Lower lobe of right lung (tissue), 2 donors: ENCODE results near the gene TADA2B. TPM values are rescaled to one million over a fixed set of nuclear protein-coding genes. Genes with fewer than 3 reads are reported as not detected.
A peak's percentile ranks its signal among the peaks of the same experiment; 100 is the strongest.

Experiments used
- ATAC-seq, 2 donors: fragments of 200-7000 bp; cut with Tn5 transposase; one replicate each; pipeline ENCODE4 v1.9.1; 2020 to 2022; ENCODE audit warnings: mild to moderate bottlenecking in 2 of 2, moderate library complexity in 2 of 2
- DNase-seq: peaks from one replicate; pipeline ENCODE4 v3.0.0-alpha.2; 2020
- H3K27ac ChIP-seq: fragments of 200-600 bp; one replicate; pipeline ENCODE4 v1.8.0; 2022
- H3K27me3 ChIP-seq: fragments of 200-600 bp; one replicate; pipeline ENCODE4 v1.8.0; 2022; ENCODE audit warnings: low read depth
- H3K36me3 ChIP-seq: fragments of 200-600 bp; one replicate; pipeline ENCODE4 v1.8.0; 2022; ENCODE audit warnings: mild to moderate bottlenecking
- H3K4me1 ChIP-seq: fragments of 200-600 bp; one replicate; pipeline ENCODE4 v1.8.0; 2022
- H3K4me3 ChIP-seq: fragments of 200-600 bp; one replicate; pipeline ENCODE4 v1.8.0; 2022; ENCODE audit warnings: mild to moderate bottlenecking
- H3K9me3 ChIP-seq: fragments of 200-600 bp; one replicate; pipeline ENCODE4 v1.8.0; 2022
- intact Hi-C: fragments of 100-400 bp; cut with DNase I; formaldehyde crosslinking; loops from one replicate; pipeline ENCODE4 v1.11.0; 2022
- total RNA-seq: library from RNA; stranded (reverse); fragmentation: NEBNext Ultra II Directional; extraction: Animal tissue kit (Norgen Biotek cat#: 25700); gene quantifications from one replicate; pipeline ENCODE4 v1.2.1, GENCODE V29; 2021
- TF ChIP-seq, protein P1 (sequence below): fragments of 200-600 bp; IDR thresholded peaks from one replicate; pipeline ENCODE4 v1.8.0; 2022; ENCODE audit warnings: antibody characterized with exemption, mild to moderate bottlenecking
- donor health status: DM: no; HTN: yes; CAD: no; lungs with severe emphysema.

Gene TADA2B
- total RNA-seq, 1 donor from 2014 or later, result 20.2 TPM

DNA sequence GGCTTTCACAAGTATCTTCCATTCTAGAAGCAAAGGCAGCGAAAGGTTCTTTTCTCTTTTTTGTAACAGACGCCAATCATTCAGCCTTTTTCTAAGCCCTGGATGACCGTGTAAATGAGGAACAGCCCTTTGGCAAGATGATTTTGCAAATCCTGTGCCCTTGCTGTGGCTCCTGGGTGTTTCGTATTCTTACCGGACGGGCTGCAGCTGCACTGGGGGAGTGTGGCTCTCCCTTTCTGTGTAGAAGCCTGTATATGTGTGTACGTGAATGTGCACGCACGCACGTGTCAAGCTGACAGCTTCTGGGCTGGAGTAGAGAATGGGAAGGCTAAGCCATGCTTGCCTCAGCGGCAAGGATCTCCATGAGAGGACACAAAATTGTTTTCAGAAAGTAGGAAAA lies 16.5 kb downstream of the TADA2B start:
- Histone ChIP-seq H3K27ac (no peak overlapping the region), H3K4me3 (no peak overlapping the region), H3K9me3 (no peaks in the 10 kb centered on the region), H3K36me3 (peaks cover 86% of the 10 kb centered on the region), H3K4me1 (peaks cover 9% of the 10 kb centered on the region), H3K27me3 (no peaks in the 10 kb centered on the region)
- DNase-seq, result no peak
- intact Hi-C loops, result no loop called here
- TF ChIP-seq, protein P1, sequence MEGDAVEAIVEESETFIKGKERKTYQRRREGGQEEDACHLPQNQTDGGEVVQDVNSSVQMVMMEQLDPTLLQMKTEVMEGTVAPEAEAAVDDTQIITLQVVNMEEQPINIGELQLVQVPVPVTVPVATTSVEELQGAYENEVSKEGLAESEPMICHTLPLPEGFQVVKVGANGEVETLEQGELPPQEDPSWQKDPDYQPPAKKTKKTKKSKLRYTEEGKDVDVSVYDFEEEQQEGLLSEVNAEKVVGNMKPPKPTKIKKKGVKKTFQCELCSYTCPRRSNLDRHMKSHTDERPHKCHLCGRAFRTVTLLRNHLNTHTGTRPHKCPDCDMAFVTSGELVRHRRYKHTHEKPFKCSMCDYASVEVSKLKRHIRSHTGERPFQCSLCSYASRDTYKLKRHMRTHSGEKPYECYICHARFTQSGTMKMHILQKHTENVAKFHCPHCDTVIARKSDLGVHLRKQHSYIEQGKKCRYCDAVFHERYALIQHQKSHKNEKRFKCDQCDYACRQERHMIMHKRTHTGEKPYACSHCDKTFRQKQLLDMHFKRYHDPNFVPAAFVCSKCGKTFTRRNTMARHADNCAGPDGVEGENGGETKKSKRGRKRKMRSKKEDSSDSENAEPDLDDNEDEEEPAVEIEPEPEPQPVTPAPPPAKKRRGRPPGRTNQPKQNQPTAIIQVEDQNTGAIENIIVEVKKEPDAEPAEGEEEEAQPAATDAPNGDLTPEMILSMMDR, result no peak
- peak in 1 of 2 donors; percentile 60 for ATAC-seq

DNA sequence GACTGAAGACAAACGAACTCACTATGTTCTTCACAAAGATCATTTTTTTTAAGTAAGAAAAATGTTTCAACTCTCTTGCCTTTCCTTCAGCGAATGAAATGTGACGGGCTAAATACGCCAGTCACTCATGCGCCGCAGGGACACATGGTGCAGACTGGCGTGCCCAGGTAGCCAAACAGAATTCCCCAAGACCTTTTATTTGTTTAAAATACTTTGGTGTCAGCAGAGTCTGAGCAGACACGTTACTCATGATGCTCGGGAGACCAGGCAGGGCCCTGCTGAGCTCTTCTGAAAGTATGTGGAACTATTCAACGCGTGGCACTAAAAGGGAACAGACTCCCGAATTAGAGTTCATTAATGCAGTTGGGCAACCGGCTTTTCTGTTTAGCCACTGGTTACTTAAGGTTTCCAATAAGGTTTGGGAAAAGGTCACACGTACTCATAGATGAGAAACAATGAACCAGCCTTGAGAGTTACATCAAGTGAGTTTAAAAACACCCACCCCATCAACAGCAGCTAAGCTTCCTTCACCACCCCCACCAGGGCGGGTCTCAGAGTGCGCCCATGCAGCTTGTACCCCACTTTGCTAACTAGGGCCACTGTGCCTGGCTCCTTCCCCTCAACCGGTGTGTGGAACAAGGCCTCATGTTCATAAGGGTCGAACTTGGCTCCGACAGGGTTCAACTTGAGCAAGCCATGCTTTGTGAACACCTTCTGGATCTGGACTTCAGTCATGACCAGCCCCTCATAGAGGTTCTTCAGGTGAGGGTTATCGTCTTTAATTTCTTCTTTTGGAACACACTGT lies 17.4 kb downstream of the TADA2B start:
- TF ChIP-seq, protein P1, result no peak
- DNase-seq, result no peak
- no peak overlapping the region for H3K27ac ChIP-seq
- intact Hi-C loops, result no loop called here
- H3K9me3 ChIP-seq, result no peaks in the 10 kb centered on the region
- no peak overlapping the region for H3K4me3 ChIP-seq
- no peaks in the 10 kb centered on the region for H3K27me3 ChIP-seq
- ATAC-seq, result peak in 1 of 2 donors; percentile 18
- peaks cover 2% of the 10 kb centered on the region for H3K4me1 ChIP-seq
- H3K36me3 ChIP-seq, result peaks cover 84% of the 10 kb centered on the region

DNA sequence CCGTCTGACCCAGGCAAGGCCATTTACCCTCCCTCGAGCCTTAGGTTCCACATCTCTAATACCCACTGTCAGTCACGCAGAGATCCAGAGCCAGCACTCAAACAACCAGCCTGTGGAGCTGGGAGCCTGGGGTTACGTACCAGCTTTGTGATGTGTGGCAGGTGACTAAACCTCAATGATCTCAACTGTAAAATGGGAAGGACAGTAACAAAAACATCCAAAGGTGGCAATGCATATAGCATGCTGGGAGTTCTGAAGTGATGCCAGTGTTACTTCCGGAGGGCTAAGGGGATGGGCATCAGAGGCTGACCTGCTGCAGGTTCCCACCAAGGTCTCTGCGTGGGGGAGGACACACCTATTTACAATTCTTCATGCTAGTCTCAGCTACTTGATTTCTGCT lies 18.6 kb downstream of the TADA2B start:
- intact Hi-C loops, result no loop called here

DNA sequence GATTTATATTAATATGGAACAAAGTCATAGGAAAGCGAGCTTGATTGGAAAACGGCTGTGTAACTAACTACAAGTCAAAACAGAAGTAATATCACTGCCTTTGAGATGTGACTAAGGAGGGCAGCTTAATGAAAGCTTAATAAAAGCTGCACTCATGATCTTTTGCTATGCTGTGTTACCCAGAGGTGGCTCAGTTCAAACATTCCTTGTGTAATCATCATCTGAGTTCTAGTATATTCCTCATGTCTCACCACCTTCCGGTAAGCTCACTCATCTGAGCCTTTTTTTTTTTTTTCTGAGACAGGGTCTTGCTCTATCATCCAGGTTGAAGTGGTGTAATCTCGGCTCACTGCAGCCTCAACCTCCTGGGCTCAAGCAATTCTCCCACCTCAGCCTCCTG lies 19.6 kb downstream of the TADA2B start:
- no peak for ATAC-seq
- no peaks in the 10 kb centered on the region for H3K9me3 ChIP-seq
- TF ChIP-seq, protein P1, result no peak
- H3K27ac ChIP-seq, result no peak overlapping the region
- peaks cover 69% of the 10 kb centered on the region for H3K36me3 ChIP-seq
- peaks cover 20% of the 10 kb centered on the region for H3K4me1 ChIP-seq
- H3K4me3 ChIP-seq, result no peak overlapping the region
- no peaks in the 10 kb centered on the region for H3K27me3 ChIP-seq
- intact Hi-C loops, result no loop called here
- no peak for DNase-seq

More for the DNA sequence above, 18.6 kb downstream of the TADA2B start:
- Histone ChIP-seq H3K36me3 (peaks cover 72% of the 10 kb centered on the region), H3K27me3 (no peaks in the 10 kb centered on the region), H3K9me3 (no peaks in the 10 kb centered on the region), H3K27ac (no peak overlapping the region), H3K4me3 (no peak overlapping the region), H3K4me1 (peaks cover 14% of the 10 kb centered on the region)
- DNase-seq (no peak), ATAC-seq (no peak)
- TF ChIP-seq, protein P1, result no peak

DNA sequence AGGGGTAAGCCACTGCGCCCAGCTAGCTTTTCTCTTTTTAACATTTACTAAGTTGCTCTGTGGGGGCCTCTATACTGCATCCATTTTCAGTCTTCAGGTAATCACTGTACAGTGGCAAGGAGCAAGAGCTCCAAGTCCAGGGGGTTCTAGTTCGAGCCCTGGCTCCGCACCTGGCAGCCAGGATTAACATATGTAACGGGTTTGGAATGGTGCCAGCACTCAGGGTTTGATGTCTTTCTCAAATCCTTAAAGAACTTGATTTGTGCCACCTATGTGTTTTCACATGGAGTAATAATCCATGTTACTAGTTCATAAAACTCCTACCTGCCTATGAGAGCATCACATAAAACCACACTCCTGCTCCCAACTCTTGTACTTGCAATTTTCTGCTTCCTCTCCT lies 20.2 kb downstream of the TADA2B start:
- no peak overlapping the region for H3K27ac ChIP-seq
- no peaks in the 10 kb centered on the region for H3K27me3 ChIP-seq
- H3K4me1 ChIP-seq, result peaks cover 20% of the 10 kb centered on the region
- H3K4me3 ChIP-seq, result no peak overlapping the region
- no peak for ATAC-seq
- TF ChIP-seq, protein P1, result no peak
- DNase-seq, result no peak
- no peaks in the 10 kb centered on the region for H3K9me3 ChIP-seq
- intact Hi-C loops, result no loop called here
- peaks cover 67% of the 10 kb centered on the region for H3K36me3 ChIP-seq
